Liver (tissue), 3 donors: ENCODE measurements around the gene TCF7L2.

Experiments used
- FOXA2 ChIP-seq: IDR thresholded peaks from 2 replicates; pipeline ENCODE4 v1.6.1; 2016; ENCODE audit warnings: antibody characterized with exemption
- GABPA ChIP-seq, 2 donors: IDR thresholded peaks in 1 of 2; conservative IDR thresholded peaks in 1 of 2; 2 replicates each; pipeline ENCODE4 v1.6.1; 2016; ENCODE audit warnings: antibody characterized with exemption in 2 of 2, mild to moderate bottlenecking in 1 of 2, moderate library complexity in 1 of 2
- HNF4G ChIP-seq: IDR thresholded peaks from 2 replicates; pipeline ENCODE4 v1.6.1; 2016; ENCODE audit warnings: antibody characterized with exemption
- JUND ChIP-seq, 2 donors: IDR thresholded peaks; 2 replicates each; pipeline ENCODE4 v1.6.1; 2016; ENCODE audit warnings: antibody characterized with exemption in 2 of 2
- MAX ChIP-seq: IDR thresholded peaks from 2 replicates; pipeline ENCODE4 v1.6.1; 2016; ENCODE audit warnings: antibody characterized with exemption
- RAD21 ChIP-seq, 2 donors: IDR thresholded peaks; 2 replicates each; pipeline ENCODE4 v1.6.1; 2016; ENCODE audit warnings: antibody characterized with exemption in 2 of 2, mild to moderate bottlenecking in 2 of 2
- REST ChIP-seq: IDR thresholded peaks from 2 replicates; pipeline ENCODE4 v1.6.1; 2016; ENCODE audit warnings: antibody characterized with exemption, mild to moderate bottlenecking
- TAF1 ChIP-seq: conservative IDR thresholded peaks from 2 replicates; pipeline ENCODE4 v1.6.1; 2016; ENCODE audit warnings: antibody characterized with exemption, mild to moderate bottlenecking
- YY1 ChIP-seq: IDR thresholded peaks from 2 replicates; pipeline ENCODE4 v1.6.1; 2016; ENCODE audit warnings: antibody characterized with exemption, mild to moderate bottlenecking
- TF ChIP-seq, protein P1 (sequence below): fragments of 150-350 bp; IDR thresholded peaks from 2 replicates; pipeline ENCODE4 v1.5.1; 2017; ENCODE audit warnings: improper control_type of control experiment, low read depth, low read length; ENCODE audit not compliant: missing input control
- TF ChIP-seq, protein P2 (sequence below): IDR thresholded peaks from 2 replicates; pipeline ENCODE4 v1.6.1; 2016; ENCODE audit warnings: antibody characterized with exemption
- TF ChIP-seq, protein P3 (sequence below): IDR thresholded peaks from 2 replicates; pipeline ENCODE4 v1.6.1; 2016; ENCODE audit warnings: antibody characterized with exemption
- donor health status: healthy.
- donor health status: healthy.

GRCh38 chr10:112984756-112985155 is 34.7 kb downstream of the TCF7L2 start:
- TF ChIP-seq, protein P1, sequence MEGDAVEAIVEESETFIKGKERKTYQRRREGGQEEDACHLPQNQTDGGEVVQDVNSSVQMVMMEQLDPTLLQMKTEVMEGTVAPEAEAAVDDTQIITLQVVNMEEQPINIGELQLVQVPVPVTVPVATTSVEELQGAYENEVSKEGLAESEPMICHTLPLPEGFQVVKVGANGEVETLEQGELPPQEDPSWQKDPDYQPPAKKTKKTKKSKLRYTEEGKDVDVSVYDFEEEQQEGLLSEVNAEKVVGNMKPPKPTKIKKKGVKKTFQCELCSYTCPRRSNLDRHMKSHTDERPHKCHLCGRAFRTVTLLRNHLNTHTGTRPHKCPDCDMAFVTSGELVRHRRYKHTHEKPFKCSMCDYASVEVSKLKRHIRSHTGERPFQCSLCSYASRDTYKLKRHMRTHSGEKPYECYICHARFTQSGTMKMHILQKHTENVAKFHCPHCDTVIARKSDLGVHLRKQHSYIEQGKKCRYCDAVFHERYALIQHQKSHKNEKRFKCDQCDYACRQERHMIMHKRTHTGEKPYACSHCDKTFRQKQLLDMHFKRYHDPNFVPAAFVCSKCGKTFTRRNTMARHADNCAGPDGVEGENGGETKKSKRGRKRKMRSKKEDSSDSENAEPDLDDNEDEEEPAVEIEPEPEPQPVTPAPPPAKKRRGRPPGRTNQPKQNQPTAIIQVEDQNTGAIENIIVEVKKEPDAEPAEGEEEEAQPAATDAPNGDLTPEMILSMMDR, result no peak
- TF ChIP-seq RAD21 (IDR thresholded peaks at IDR 0.05) (no peak), YY1 (no peak), HNF4G (no peak), FOXA2 (no peak), REST (no peak), TAF1 (no peak), GABPA (IDR thresholded peaks at IDR 0.05 in 1 of 2, conservative IDR thresholded peaks at IDR 0.05 in 1 of 2) (no peak), JUND (IDR thresholded peaks at IDR 0.05) (no peak), MAX (no peak)
- TF ChIP-seq, protein P2, sequence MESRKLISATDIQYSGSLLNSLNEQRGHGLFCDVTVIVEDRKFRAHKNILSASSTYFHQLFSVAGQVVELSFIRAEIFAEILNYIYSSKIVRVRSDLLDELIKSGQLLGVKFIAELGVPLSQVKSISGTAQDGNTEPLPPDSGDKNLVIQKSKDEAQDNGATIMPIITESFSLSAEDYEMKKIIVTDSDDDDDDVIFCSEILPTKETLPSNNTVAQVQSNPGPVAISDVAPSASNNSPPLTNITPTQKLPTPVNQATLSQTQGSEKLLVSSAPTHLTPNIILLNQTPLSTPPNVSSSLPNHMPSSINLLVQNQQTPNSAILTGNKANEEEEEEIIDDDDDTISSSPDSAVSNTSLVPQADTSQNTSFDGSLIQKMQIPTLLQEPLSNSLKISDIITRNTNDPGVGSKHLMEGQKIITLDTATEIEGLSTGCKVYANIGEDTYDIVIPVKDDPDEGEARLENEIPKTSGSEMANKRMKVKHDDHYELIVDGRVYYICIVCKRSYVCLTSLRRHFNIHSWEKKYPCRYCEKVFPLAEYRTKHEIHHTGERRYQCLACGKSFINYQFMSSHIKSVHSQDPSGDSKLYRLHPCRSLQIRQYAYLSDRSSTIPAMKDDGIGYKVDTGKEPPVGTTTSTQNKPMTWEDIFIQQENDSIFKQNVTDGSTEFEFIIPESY, result no peak
- TF ChIP-seq, protein P3, sequence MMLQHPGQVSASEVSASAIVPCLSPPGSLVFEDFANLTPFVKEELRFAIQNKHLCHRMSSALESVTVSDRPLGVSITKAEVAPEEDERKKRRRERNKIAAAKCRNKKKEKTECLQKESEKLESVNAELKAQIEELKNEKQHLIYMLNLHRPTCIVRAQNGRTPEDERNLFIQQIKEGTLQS, result no peak
